ENCODE data around the gene GNA12. TPM values are rescaled to one million over a fixed set of nuclear protein-coding genes. Genes with fewer than 3 reads are reported as not detected.

GNA12 gene
- total and polyA plus RNA-seq, 10 of the 15 experiments (the other 5 are each of a cell fraction or from before 2014, with no cell fraction given), result 1.9 to 51.8 (median 12.6) TPM

- ChIA-PET RAD21 (ENCODE audit: unreplicated experiment) (interaction anchor here (0.8 to 2.6 kb wide), 7 partner anchors 10 to 135 kb away, joined by 3 to 31 read pairs (median 4); no protein-coding TSS in a partner anchor), CTCF (interaction anchor here (1.0 to 3.1 kb wide), 8 partner anchors 9 to 239 kb away, joined by 3 to 56 read pairs (median 4); no protein-coding TSS in a partner anchor), POLR2A (interaction anchor here (0.7 to 2.8 kb wide), 4 partner anchors 9 to 55 kb away, joined by 3 to 17 read pairs (median 8); no protein-coding TSS in a partner anchor), SMC1A (ENCODE audit: uncharacterized antibody, unreplicated experiment) (interaction anchor here (0.5 to 5.8 kb wide), 8 partner anchors 9 to 607 kb away, joined by 3 to 49 read pairs (median 4); no protein-coding TSS in a partner anchor)
- peak overlapping the region; percentile 23; the same call in 1 of the 2 replicates for H3K4me3 ChIP-seq
- ATAC-seq, result no peak; the same call in 2 of the 3 replicates
- H3K9ac ChIP-seq (ENCODE audit: control insufficient read depth, insufficient read depth, low read length), result no peak overlapping the region
- no peak overlapping the region for H3K27ac ChIP-seq (ENCODE audit: control insufficient read depth, insufficient read depth)
- intact Hi-C loops (cut with micrococcal nuclease; ENCODE audit: unreplicated experiment), result no loop called here
- TF ChIP-seq IRF4 (IDR thresholded peaks at IDR 0.05; ENCODE audit: low read depth, low read length) (no peak), EP300 (IDR thresholded peaks at IDR 0.05; ENCODE audit: borderline replicate concordance in 1 of 2, control insufficient read depth in 1 of 2, low read depth in 2 of 2, low read length in 2 of 2) (no peak), MXI1 (IDR thresholded peaks at IDR 0.05; ENCODE audit: low read depth, low read length) (0 out of 2 replicates have a peak, but pooled peaks have one; percentile 33), FOXM1 (IDR thresholded peaks at IDR 0.05; ENCODE audit: low read depth, low read length) (no peak)
- no peak overlapping the region for H2AFZ ChIP-seq (ENCODE audit: control insufficient read depth, low read depth, low read length)
- no peak for FAIRE-seq
- in situ Hi-C loops (cut with MboI), result no loop called here
- H3K9me3 ChIP-seq (replicated peaks; ENCODE audit: control insufficient read depth, insufficient read depth, low read length), result no peaks in the 10 kb centered on the region
- TSS peak; percentile 71 for BruUV-seq (replicated peaks)
- no peaks in the 10 kb centered on the region; the same call in 1 of the 2 replicates for H4K20me1 ChIP-seq (ENCODE audit: control insufficient read depth, insufficient read depth)
- H3K36me3 ChIP-seq (ENCODE audit: control insufficient read depth in 2 of 2, insufficient read depth in 2 of 2, low read length in 1 of 2), result no peaks in the 10 kb centered on the region
- H3K4me1 ChIP-seq (ENCODE audit: control insufficient read depth, insufficient read depth, low read length), result peaks cover 27% of the 10 kb centered on the region
- H3K4me2 ChIP-seq (ENCODE audit: control insufficient read depth, insufficient read depth), result peak overlapping the region; percentile 99
- WGBS (ENCODE audit: insufficient coverage, insufficient replicate concordance, low lambda C conversion rate, missing lambda C conversion rate), result 44% methylated on average over 16 of the region's 16 CpGs
- no peak for DNase-seq (ENCODE audit: low read depth, low spot score)
- peaks cover 3 to 7% of the 10 kb centered on the region in 2 experiments; a peak in 3 of 4 replicates for H3K27me3 ChIP-seq (replicated peaks in 1 of 2; ENCODE audit: control insufficient read depth in 2 of 2, insufficient read depth in 2 of 2, low read length in 1 of 2)
- H3K79me2 ChIP-seq (ENCODE audit: control insufficient read depth, insufficient read depth, low read length), result no peaks in the 10 kb centered on the region
Observed at GRCh38 chr7:2689343-2689847, 154.7 kb downstream of the GNA12 start.
